ENCODE data around the gene TMEM258. TPM values are rescaled to one million over a fixed set of nuclear protein-coding genes. Genes with fewer than 3 reads are reported as not detected.

TMEM258 gene
- total RNA-seq, 2 donors from 2014 or later = 8.6 to 29.1 TPM

GRCh38 chr11:61803889-61804647 lies 11.7 kb upstream of the TMEM258 start:
- intact Hi-C loops (cut with DNase I) = loop anchor here (10.0 kb wide), 1 partner anchor 281 kb away; no protein-coding TSS in a partner anchor
- H3K4me3 ChIP-seq = no peak overlapping the region
- ATAC-seq (no peak), DNase-seq (no peak)
- no peak overlapping the region for H3K27ac ChIP-seq
- H3K36me3 ChIP-seq (replicated peaks in 1 of 2; ENCODE audit: insufficient read depth in 1 of 2, low read depth in 2 of 2) = no peaks in the 10 kb centered on the region
- H3K4me1 ChIP-seq = no peaks in the 10 kb centered on the region
- no peaks in the 10 kb centered on the region for H3K27me3 ChIP-seq
- WGBS, 2 donors = 83 to 90% methylated on average over 3 of the region's 3 CpGs
- H3K9me3 ChIP-seq = no peaks in the 10 kb centered on the region
- TF ChIP-seq POLR2A (IDR thresholded peaks at IDR 0.05) = no peak
- TF ChIP-seq, protein P1, sequence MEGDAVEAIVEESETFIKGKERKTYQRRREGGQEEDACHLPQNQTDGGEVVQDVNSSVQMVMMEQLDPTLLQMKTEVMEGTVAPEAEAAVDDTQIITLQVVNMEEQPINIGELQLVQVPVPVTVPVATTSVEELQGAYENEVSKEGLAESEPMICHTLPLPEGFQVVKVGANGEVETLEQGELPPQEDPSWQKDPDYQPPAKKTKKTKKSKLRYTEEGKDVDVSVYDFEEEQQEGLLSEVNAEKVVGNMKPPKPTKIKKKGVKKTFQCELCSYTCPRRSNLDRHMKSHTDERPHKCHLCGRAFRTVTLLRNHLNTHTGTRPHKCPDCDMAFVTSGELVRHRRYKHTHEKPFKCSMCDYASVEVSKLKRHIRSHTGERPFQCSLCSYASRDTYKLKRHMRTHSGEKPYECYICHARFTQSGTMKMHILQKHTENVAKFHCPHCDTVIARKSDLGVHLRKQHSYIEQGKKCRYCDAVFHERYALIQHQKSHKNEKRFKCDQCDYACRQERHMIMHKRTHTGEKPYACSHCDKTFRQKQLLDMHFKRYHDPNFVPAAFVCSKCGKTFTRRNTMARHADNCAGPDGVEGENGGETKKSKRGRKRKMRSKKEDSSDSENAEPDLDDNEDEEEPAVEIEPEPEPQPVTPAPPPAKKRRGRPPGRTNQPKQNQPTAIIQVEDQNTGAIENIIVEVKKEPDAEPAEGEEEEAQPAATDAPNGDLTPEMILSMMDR (IDR thresholded peaks at IDR 0.05) = no peak

GRCh38 chr11:61802605-61803004 lies 10.2 kb upstream of the TMEM258 start:
- Histone ChIP-seq H3K4me1 (peaks cover 2% of the 10 kb centered on the region), H3K27me3 (no peaks in the 10 kb centered on the region), H3K27ac (no peak overlapping the region), H3K36me3 (replicated peaks in 1 of 2; ENCODE audit: insufficient read depth in 1 of 2, low read depth in 2 of 2) (no peaks in the 10 kb centered on the region), H3K4me3 (no peak overlapping the region), H3K9me3 (no peaks in the 10 kb centered on the region)
- DNase-seq (no peak), ATAC-seq (no peak)
- intact Hi-C loops (cut with DNase I) = loop anchor here (10.0 kb wide), 1 partner anchor 282 kb away; no protein-coding TSS in a partner anchor
- TF ChIP-seq, protein P1 (IDR thresholded peaks at IDR 0.05) = no peak
- no peak for TF ChIP-seq POLR2A (IDR thresholded peaks at IDR 0.05)
- 82 to 83% methylated on average over 6 of the region's 6 CpGs for WGBS, 2 donors

DNA sequence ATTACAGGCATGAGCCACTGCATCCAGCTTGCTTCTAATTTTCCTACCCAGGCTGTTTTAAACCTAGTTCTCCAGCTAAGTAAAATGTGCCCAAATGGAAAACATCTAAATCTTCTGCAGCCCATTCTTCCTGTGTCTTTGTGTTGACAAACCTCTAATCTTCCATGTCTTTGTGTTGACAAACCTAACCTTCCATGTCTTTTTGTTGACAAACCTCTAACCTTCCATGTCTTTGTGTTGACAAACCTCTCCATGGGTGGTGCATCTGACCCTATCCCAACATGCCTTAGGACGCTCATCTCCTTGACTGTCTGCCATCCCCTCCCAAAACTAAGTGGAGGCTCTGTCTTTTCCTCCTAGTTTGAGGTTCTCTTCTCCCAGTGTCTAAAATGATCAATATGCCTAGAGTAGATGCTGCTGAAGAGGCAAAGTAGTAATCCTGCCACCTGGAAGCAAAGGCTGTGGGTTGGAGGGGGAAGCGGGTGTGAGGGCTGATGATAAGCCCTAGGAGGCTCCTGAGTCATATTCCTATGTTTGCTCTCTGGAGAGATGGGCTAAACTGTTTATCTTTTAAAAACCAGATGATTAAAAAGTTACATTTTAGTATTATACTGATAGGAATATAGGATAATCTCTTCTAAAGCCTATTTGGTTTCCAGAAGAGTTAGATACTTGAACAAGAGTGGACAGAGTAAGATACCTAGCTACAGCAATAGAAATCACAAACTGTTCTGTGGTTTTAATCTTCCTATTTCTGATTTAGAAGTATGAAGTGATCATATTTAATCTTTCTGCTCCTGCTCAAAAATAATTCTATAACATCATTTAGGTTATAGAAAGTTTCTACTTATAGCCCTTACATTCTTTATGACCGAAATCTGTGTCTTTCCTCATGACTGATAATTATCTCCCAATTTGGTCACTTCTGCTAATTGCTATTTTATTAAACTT lies 8.2 kb upstream of the TMEM258 start:
- intact Hi-C loops (cut with DNase I) = loop anchor here (10.0 kb wide), 1 partner anchor 284 kb away; no protein-coding TSS in a partner anchor
- Histone ChIP-seq H3K4me3 (no peak overlapping the region), H3K27ac (no peak overlapping the region), H3K9me3 (no peaks in the 10 kb centered on the region), H3K36me3 (replicated peaks in 1 of 2; ENCODE audit: insufficient read depth in 1 of 2, low read depth in 2 of 2) (peaks cover 0 to 5% of the 10 kb centered on the region in 2 donors), H3K27me3 (no peaks in the 10 kb centered on the region), H3K4me1 (peaks cover 8% of the 10 kb centered on the region)
- DNase-seq (no peak), ATAC-seq (no peak)
- no peak for TF ChIP-seq POLR2A (IDR thresholded peaks at IDR 0.05)
- TF ChIP-seq, protein P1 (IDR thresholded peaks at IDR 0.05) = no peak
- WGBS, 2 donors = 86 to 88% methylated on average over 3 of the region's 3 CpGs

- no peak overlapping the region for H3K4me3 ChIP-seq
- peaks cover 0 to 5% of the 10 kb centered on the region in 2 donors for H3K36me3 ChIP-seq (replicated peaks in 1 of 2; ENCODE audit: insufficient read depth in 1 of 2, low read depth in 2 of 2)
- no peak for DNase-seq
- H3K9me3 ChIP-seq = no peaks in the 10 kb centered on the region
- 100% methylated on average over 2 of the region's 2 CpGs for WGBS, 2 donors
- intact Hi-C loops (cut with DNase I) = loop anchor here (10.0 kb wide), 1 partner anchor 285 kb away; no protein-coding TSS in a partner anchor
- peaks cover 8% of the 10 kb centered on the region for H3K4me1 ChIP-seq
- TF ChIP-seq POLR2A (IDR thresholded peaks at IDR 0.05) = no peak
- TF ChIP-seq, protein P1 (IDR thresholded peaks at IDR 0.05) = no peak
- H3K27me3 ChIP-seq = no peaks in the 10 kb centered on the region
- ATAC-seq = no peak
- no peak overlapping the region for H3K27ac ChIP-seq
Observed at GRCh38 chr11:61799665-61800284, 7.4 kb upstream of the TMEM258 start.

Data from body of pancreas (tissue), 4 donors.